CD4-positive, alpha-beta T cell treated with Interferon gamma for 1 hour (primary cell): Measurements from ENCODE around the gene AGPAT2.
A peak's percentile ranks its signal among the peaks of the same experiment; 100 is the strongest.
"Not testable (repeated sequence)": the region's sequence is repeated elsewhere in the genome, so short reads cannot be mapped to it uniquely, and the experiment has no call there.

Source experiments
- DNase-seq: peaks from one replicate; pipeline ENCODE4 v3.0.0-alpha.2; 2020

Gene AGPAT2

DNA sequence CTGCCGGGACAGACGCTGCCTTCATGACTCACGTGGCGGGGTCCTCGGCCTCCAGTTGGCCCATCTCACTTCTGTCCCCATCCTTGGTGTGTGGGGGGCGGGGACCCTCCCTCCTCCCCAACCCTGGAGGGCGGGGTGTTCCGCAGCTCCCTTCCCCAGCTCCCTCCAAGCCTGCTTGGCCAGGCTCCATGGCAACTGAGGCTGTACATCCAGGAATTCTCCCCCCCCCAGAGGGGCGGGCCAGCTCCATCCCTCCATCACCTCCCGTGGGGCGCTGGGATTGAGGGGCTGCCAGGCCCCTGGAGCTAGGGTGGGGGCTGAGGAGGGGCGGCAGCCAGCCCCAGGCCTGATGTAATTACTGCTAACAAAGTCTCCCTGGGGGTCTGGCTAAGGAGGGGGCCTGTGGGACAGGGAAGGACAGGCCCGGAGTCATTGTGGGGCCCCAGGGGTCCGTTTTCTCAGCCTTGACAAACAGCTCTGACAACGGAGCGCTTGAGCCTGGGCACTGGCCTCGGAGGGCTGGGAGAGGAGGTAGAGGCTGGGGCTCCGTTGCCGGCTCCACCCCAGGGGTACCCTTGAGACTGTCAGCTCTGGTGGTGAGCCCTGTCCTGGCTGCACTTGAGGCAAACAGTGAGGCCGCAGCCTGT lies 33.1 kb upstream of the AGPAT2 start:
- no peak for DNase-seq

DNA sequence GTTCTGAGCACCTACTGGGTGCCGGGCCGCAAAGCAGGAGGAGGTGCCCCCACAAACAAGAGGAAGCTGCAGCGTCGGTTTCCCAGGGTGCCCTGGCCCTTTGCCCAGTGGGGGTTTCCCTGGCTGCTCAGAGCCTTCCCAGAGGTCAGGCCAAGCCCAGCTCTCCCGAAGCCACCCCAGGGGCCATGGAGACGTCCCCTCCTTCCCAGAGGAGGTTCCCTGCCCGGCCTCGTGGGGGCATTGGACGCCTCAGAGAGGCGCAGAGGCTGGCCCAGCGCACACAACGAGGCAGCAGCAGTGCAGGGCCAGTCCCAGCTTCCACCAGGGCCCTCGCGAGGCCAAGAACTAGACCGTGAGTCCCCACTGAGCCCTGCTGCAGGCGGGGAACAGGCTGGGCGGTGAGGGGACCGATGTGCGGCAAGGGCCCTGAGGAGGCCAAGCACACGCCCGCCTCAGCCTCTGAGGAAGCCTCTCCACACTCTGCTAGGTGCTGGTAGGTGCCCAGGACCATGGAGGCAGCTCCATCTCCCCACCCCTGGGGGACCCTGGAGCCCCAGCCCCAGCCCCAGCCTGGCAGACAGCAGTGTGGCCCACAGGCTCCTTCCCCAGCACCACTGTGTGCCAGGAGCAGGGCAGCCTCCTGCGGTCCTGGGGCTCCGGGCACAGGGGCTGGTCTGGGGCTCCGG lies 32.1 kb upstream of the AGPAT2 start:
- DNase-seq: peak; percentile 33

DNA sequence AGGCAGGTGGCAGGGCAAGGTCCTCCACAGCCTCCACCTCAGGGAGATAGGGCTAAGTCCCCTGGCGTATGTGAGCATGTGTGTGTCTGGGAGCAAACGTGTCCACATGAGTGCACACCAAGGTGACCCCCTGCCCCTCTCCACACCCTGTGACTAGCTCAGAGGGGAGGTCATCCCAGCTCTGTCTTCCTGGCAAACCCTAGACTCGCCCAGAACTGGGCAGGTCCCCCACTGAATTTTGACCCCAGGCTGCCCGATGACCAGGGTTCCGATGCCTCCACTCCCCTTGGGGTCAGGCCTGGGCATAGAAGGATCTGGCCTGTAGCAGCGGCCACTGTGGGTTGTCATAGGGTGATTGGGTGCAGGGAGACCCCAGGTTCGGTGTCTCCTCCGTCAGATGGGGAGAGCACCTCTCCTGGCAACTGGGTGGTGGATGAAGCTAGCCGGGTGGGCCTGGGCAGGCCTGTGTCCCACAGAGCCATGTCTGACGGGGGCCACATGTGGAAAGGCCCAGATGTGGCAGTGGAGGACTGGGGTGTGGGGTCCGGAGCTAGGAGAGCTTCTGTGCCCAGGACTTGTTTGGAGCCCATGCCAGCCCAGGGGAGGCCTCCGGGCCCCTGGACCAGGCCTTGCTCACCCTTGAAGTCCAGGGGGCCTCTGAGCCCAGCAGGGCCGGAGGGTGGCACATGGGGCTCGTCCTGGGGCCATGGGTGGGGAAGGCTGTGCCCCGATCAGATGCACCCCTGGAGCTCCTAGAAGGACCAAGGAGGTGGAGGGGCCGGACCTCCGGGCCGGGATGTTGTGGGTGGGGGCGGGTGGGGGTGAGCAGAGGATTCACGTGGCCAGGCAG lies 31.3 kb upstream of the AGPAT2 start:
- no peak for DNase-seq

DNA sequence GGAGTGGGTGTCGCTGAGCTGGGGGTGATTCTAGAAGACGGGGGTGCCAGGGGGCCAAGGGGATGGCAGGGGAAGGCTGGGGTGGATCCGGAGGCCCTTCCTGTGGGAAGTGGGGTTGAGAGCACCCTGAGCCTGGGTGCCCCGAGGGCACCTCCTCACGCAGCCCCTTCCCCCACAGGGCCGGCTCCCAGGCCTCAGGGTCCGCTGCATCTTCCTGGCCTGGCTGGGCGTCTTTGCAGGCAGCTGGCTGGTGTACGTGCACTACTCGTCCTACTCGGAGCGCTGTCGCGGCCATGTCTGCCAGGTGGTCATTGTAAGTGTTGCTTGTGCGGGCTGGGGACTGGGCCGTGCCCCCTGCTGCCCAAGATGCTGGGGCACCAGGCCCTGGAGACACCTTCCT lies 30.1 kb upstream of the AGPAT2 start:
- no peak for DNase-seq

DNA sequence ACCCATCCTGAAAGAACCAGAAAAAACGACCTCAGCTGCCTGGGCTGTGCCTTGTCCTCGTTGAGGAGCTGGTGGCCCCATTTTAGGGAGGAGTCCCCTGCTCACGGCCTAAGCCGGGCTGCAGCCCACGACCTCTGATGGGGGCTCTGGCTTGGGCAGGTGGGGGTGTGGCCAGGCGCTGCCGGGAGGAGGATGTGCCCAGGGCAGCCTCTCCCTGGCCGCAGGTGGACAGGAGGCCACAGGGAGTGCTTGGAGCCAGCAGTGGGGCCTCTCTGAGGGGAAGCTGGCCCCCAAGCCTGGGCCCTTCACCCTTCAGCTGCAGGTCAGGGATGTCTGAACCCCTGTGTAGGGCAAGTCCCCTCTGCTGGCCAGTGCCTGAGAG lies 27.6 kb upstream of the AGPAT2 start:
- no peak for DNase-seq

DNA sequence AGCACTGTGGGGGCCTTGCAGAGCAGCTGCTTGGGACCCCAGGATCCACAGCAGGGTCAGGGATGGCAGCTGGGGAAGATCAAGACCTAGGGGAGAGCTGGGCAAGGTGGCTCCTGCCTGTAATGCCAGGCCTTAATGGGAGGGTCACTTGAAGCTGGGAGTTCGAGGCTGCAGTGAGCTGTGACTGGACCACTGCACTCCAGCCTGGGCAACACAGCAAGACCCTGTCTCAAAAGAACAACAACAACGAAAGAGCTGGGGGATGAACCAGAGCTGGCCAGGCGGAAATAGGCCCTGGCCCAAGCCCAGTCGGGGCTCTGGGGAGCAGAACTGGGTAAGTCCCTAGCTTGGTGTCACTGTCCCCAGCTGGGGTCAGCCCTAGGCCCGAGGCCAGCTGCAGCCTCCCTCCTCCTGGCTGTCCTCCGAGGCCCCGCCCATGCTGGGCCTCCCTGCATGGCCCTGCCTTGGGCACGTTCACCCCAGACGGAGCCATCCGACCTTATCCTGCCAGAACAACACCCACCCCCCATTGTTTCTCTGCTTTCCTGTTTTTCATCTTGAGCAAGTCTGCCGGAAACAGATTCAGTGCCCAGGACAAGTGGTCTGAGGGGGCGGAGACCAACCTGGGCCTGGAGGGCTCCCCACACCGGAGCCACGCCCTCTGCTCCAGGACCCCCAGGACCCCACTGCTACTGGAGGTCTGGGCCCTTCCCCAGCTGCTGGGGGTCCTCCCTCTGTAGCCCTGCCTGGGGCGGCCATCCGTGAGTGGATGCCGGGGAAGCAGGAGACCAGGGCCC lies 27.0 kb upstream of the AGPAT2 start:
- no peak for DNase-seq

DNA sequence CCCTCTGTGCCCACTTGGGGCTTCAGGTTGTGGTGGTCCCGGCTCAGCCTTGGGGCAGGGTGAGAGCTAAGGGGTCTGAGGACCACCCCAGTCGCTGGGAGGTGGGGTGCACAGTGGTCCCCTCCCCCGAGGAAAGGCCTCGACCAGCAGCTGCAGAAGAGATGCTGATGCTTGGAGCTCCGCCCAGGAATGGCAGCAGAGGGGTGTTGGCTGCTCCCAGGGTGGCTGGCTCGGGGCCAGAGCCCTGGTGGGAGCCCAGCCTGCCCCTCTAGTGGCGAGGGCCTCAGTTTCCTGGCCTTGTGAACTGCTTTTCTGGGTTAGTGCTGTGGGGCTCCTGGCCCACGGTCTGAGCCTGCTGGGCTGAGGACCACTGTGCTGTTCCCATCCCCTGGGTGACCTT lies 26.3 kb upstream of the AGPAT2 start:
- DNase-seq: no peak

DNA sequence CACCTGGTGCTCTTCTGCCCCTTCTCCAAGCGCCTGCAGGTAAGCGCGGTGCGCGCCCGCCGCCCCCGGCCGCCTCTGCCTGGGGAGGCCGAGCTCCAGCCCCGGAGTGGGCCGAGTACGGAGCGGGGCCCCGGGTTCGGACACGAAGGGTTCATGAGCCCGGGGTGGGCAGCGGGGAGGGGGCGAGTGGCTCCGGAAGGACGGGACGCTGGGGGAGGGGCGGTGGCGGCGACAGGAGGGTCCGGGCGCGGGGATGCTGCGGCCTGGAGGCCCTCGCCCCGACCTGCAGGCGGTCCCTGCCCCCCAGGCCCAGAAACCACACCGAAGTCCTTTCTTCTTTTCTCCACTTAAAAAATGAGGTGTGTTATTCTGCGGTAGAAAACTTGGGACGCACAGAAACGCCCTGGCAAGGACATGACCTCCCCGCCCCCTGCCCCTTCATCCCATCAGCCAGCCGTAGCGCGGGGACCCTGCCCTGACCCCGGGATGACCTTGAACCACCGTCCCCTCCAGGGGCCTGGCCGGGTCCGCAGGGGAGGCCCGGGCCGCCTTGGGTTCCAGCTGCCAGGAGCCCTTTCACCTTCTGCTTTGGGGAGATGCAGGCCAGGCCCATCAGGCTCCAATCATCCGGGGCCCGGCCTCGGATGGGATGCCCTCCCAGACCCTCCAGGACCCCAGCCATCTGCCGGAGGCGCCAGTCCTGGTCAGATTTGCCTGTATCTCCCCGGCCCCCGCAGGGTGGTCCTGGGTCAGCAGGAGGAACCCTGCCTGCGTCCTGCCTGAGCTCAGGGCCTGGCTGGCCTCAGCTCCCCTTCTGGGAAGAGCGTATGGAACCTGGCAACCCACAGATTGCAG lies 25.7 kb upstream of the AGPAT2 start:
- no peak for DNase-seq

DNA sequence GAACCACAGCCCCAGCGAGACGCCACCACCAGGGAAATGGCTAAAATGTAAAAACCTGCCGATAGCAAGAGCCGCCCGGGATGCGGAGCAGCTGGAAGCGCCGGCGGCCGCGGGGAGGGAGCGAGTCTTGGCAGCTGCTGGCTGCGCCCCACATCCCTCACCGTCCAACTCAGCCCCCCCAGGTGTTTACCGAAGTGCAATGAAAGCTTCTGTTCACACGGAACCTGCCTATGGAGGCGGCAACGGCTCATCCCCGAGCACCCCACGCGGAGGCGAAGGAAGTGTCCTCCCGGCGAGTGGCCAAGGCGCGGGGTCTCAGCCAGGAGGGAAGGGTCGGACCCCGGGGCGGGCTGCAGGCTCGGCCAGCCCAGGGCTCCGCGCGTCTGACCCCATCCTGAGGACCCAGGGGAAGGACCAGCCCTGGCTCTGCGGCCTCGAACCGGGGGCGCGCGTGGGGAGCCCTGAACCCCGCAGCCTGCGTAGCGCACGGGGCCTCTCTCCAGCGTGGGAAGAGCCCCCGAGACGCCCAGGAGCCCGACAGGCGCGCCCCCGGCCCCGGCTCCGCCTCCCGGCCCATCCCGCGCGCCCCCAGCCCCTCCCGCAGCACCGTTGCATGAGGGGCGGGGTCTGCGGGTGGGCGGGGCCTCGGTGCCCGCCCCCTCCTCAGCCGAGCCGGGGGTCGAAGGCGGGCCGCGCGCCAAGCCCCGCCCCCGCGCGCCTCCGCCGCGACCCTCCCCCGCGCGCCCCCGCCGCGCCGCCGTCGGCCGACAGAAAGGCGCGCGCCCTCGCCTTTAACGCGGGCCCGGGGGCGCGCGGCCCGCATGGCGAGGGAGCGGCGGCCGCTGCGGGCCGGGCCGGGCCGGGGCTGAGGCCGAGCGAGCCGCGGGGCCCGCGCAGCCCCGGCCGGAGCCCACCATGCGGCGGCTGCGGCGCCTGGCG lies 24.8 kb upstream of the AGPAT2 start, which contains the start of gene DIPK1B:
Gene DIPK1B, plus strand, starts transcription at position 822 of the 939 bp plus-strand sequence. Its CDS starts 94 bp downstream, at position 916.
- DNase-seq: no peak

DNA sequence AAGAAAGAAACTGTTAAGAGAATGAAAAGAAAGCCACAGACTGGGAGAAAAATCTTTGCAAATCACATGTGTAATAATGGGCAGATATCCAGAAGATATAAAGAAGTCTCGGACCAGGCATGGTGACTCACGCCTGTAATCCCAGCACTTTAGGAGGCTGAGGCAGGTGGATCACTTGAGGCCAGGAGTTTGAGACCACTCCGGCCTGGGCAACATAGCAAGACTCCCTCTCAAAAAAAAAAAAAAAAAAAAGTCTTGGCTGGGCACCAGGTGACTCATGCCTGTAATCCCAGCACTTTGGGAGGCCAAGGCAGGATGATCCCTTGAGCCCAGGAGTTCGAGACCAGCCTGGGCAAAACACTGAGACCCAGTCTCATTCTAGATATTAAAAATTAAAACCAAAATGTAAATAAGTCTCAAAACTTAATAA lies 24.0 kb upstream of the AGPAT2 start:
- DNase-seq: not testable (repeated sequence)

DNA sequence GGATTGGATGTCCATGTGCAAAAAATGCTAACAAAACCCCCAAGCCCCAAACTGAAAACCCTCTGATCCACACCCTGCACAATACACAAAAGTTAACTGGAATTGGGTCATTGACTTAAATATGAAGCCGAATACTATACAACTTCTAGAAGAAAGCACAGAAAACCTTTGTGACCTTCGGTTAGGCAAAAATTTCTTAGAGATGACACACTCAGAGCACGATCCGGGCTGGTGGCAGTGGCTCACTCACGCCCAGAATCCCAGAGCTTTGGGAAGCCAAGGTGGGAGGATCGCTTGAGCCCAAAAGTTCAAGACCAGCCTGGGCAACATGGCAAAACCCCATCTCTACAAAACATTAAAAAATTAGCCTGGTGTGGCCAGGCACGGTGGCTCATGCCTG lies 23.3 kb upstream of the AGPAT2 start:
- no peak for DNase-seq

DNA sequence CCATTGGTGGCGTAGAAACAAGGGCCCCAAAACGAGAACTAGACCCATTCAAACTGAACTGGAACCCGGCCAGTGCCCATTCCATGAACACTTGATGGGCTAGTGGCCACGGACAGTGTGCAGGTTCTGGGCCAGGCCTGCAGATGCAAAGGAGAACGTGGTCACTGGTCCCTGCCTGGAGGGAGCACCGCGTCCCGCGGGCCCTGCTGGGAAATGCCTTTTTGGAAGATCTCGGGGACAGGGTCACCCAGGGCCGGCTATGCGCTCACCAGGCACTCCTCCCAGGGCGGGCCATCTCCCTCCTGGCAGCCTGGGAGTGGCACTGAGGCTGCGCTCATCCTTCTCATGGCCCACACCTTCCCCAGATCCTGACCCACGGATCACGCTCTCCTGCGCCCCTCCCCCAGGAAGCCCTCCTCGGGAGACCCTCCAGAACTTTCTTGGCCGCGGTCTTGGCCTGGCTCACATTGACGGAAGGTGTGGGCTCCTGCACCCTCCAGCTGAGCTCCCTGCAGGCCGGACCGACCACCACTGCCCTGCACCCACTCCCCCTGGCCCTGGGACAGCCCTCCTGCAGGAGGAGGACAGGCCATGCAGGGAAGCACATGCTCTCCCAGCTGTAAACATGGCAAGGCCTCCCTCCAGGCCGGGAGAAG lies 22.3 kb upstream of the AGPAT2 start:
- no peak for DNase-seq

DNA sequence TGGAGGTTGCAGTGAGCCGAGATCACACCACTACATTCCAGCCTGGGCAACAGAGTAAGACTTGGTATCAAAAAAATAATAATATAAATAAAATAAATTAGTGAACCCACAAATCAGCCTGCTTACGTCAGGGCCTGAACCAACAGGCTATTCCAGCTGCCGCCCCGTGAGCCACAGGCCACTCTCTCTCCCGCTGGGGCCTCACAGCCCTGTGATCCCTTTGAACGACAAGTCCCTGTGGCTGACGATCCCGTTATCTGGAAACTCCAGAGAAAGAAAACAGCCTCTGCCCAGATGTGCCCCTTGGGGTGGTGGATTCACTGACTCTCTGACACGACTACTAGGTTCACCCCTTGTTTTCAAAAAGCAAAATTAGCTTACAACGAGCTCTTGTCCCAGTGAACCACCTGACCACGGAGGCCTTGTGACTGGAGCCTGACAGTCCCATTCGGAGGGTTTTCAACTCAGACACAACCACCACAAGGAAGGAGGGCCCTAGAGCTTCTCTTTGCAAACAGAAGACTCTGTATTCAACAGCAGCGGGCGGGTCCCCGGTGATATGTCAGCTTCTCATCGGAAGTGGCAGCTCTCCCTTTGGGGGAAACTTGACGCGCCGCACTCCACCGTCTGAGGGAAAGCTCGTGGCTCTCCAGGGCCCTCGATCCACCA lies 20.7 kb upstream of the AGPAT2 start:
- no peak for DNase-seq

DNA sequence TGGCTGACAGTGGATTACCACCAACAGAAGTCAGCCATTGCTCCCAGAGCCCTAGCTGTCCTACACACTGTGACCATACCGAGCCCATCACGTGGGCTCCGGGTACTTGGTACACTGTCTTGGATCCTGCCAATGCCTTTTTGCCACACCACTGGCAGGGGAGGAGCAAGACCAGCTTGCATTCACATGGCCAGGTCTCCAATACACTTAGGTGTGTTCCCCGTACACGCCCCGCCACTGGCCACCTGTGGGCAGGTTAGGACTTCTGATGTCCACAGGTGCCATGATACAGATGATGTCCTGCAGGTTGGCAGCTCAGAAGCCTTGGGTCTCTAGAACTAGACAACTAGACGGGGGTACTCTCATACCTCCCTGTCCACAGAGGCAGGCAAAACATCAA lies 19.8 kb upstream of the AGPAT2 start:
- DNase-seq: no peak

DNA sequence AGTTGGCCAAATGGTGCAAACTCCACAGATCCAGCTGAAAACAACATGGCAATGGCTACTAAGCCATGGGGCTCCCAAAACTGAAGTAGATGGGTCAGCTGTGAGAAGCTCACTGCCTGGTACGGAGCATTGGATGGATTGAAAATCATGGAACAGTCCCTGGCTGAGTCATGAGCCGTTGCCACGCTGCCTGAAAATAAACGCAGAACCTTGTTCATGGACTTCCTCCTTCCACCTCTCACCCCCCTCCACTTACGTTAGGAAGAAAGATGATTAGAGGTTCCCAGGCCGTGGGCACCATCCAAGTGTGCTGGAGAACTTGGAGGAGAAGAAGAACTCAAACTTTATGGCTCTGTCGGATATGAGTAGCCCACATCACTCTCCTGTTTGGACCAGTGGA lies 18.3 kb upstream of the AGPAT2 start:
- DNase-seq: peak; percentile 28

DNA sequence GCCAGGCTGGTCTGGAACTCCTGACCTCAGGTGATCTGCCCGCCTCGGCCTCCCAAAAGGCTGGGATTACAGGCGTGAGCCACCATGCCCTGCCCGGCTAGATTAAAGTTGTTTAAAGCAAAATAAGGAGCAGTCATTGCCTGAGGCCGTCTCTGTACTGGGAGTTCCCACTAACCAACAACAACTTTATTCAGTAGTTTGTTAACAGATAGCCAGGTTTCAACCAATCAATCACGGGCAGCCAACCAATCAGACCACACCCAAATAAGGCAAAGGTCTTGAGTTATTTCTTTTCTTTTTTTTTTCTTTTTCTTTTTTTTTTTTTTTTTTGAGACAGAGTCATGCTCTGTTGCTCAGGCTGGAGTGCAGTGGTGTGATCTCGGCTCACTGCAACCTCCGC lies 17.5 kb upstream of the AGPAT2 start:
- DNase-seq: not testable (repeated sequence)

DNA sequence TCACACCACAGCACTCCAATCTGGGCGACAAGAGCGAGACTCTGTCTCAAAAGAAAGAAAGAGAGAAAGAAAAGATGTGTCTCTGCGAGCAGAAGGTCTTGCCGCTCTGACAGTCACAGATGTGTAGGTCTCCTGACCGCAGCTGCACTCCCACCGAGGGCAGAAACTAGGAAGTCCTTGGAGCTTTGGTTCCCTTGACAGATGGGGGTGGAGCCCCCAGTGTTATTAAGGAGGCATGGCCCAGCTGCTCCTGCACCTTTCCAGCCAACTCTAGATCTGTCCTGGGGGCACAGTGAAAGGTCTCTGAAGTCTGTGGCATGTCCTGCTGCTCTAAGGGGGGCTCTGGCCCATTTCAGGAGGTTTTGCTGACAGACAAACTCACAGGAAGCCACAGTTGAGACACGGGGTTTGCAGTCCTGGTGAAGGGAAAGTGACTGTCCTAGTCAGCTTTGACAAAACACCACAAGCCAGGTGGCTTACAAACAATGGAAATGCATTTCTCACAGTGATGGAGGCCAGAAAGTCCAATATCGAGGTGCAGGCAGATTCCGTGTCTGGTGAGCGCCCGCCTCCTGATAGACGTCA lies 16.1 kb upstream of the AGPAT2 start:
- DNase-seq: no peak

DNA sequence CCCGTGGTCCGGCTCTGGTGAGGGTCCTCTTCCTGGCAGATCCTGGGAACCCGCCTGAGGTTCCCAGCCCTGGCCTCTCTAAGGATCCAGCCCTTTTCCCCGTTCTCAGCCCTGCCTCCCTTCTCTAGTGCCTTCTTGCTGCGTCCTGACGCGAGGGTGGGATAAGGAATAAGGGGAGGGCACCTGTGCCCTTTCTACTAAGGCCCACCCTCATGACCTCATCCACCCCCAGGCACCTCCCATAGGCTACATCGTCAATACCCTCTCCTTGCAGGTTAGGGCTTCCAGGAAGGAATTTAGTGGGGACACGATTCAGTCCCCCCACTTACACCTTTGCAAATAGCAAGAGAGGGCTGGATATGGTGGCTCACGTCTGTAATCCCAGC lies 14.4 kb upstream of the AGPAT2 start:
- DNase-seq: no peak

DNA sequence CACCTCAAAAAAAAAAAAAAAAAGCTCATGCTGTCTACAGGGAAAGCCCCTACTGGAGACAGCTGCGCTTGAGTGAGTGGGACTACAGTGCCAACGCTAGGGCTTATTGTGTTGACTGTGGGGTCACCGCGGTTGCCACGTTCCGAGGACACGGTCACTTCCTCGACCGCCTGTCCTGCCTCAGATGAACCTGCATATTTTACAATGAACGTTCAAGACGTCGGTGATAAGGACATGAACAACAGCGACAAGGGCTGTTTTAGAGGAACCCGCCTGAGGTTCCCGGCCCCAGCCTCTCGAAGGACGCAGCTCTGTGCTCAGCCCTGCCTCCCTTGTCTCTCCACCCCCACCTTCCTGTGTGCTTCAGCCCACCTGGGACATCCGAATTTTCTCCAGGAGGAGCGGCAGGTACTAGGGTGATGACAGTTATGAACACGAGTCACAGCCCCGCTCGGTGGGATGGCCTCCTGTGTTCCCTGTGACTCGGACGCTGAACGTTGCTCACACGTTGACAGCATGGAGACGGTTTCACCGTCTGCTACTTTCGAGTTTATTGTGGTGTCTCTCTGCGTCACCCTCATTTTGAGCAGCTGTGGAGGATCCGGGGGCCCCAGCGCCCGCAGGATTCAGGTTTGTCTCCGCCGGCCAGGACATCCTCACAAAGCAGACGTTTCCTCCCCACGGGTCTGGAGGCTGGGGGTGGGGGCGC lies 13.9 kb upstream of the AGPAT2 start:
- DNase-seq: peak; percentile 72
